Measurements from ENCODE around the gene OMP.

OMP gene

GRCh38 chr11:77093056-77093891 is 9.4 kb upstream of the OMP start:
- Histone ChIP-seq H3K4me3 (ENCODE audit: low read length, poor library complexity, severe bottlenecking) (no peak overlapping the region), H4K20me1 (ENCODE audit: insufficient read depth, low read length, poor library complexity, severe bottlenecking) (no peaks in the 10 kb centered on the region), H3K27me3 (ENCODE audit: insufficient read depth, low read length, poor library complexity, severe bottlenecking) (no peaks in the 10 kb centered on the region), H3F3A (ENCODE audit: low read depth) (no peaks in the 10 kb centered on the region), H3K9ac (ENCODE audit: low read depth, low read length, poor library complexity, severe bottlenecking) (no peak overlapping the region), H3K9me2 (replicated peaks; ENCODE audit: low read depth, low read length) (no peaks in the 10 kb centered on the region), H3K9me3 (ENCODE audit: insufficient read depth, low read depth, low read length) (no peaks in the 10 kb centered on the region), H3K36me3 (ENCODE audit: insufficient read depth, low read length) (peaks cover 8% of the 10 kb centered on the region; the same call in 1 of the 2 replicates), H3K4me2 (ENCODE audit: low read depth, low read length, poor library complexity, severe bottlenecking) (no peak overlapping the region), H3K4me1 (ENCODE audit: insufficient read depth, low read length, poor library complexity, severe bottlenecking) (peaks cover 6% of the 10 kb centered on the region), H2AFZ (ENCODE audit: low read length) (no peak overlapping the region), H3K79me2 (ENCODE audit: insufficient read depth, low read length) (no peaks in the 10 kb centered on the region)
- TF ChIP-seq CTCF (conservative IDR thresholded peaks at IDR 0.05; ENCODE audit: low read length) = no peak
- no peak for TF ChIP-seq EZH2phosphoT487 (IDR thresholded peaks at IDR 0.05; ENCODE audit: borderline replicate concordance)

- Histone ChIP-seq H2AFZ (ENCODE audit: low read length) (no peak overlapping the region), H3K9me3 (ENCODE audit: insufficient read depth, low read depth, low read length) (no peaks in the 10 kb centered on the region), H3K4me1 (ENCODE audit: insufficient read depth, low read length, poor library complexity, severe bottlenecking) (peaks cover 6% of the 10 kb centered on the region), H3K27me3 (ENCODE audit: insufficient read depth, low read length, poor library complexity, severe bottlenecking) (no peaks in the 10 kb centered on the region), H4K20me1 (ENCODE audit: insufficient read depth, low read length, poor library complexity, severe bottlenecking) (no peaks in the 10 kb centered on the region), H3K79me2 (ENCODE audit: insufficient read depth, low read length) (no peaks in the 10 kb centered on the region), H3K36me3 (ENCODE audit: insufficient read depth, low read length) (peaks cover 8% of the 10 kb centered on the region; the same call in 1 of the 2 replicates), H3K4me3 (ENCODE audit: low read length, poor library complexity, severe bottlenecking) (no peak overlapping the region), H3F3A (ENCODE audit: low read depth) (no peaks in the 10 kb centered on the region), H3K9ac (ENCODE audit: low read depth, low read length, poor library complexity, severe bottlenecking) (no peak overlapping the region), H3K4me2 (ENCODE audit: low read depth, low read length, poor library complexity, severe bottlenecking) (no peak overlapping the region), H3K9me2 (replicated peaks; ENCODE audit: low read depth, low read length) (no peaks in the 10 kb centered on the region)
- TF ChIP-seq CTCF (conservative IDR thresholded peaks at IDR 0.05; ENCODE audit: low read length) = no peak
- TF ChIP-seq EZH2phosphoT487 (IDR thresholded peaks at IDR 0.05; ENCODE audit: borderline replicate concordance) = no peak
Measured at GRCh38 chr11:77093987-77094840, 8.4 kb upstream of the OMP start.

GRCh38 chr11:77094841-77095365 is 7.7 kb upstream of the OMP start:
- no peak overlapping the region for H3K4me3 ChIP-seq (ENCODE audit: low read length, poor library complexity, severe bottlenecking)
- no peak overlapping the region for H3K4me2 ChIP-seq (ENCODE audit: low read depth, low read length, poor library complexity, severe bottlenecking)
- no peaks in the 10 kb centered on the region for H3K9me2 ChIP-seq (replicated peaks; ENCODE audit: low read depth, low read length)
- H4K20me1 ChIP-seq (ENCODE audit: insufficient read depth, low read length, poor library complexity, severe bottlenecking) = no peaks in the 10 kb centered on the region
- no peak for TF ChIP-seq CTCF (conservative IDR thresholded peaks at IDR 0.05; ENCODE audit: low read length)
- TF ChIP-seq EZH2phosphoT487 (IDR thresholded peaks at IDR 0.05; ENCODE audit: borderline replicate concordance) = no peak
- H3K79me2 ChIP-seq (ENCODE audit: insufficient read depth, low read length) = no peaks in the 10 kb centered on the region
- no peaks in the 10 kb centered on the region for H3F3A ChIP-seq (ENCODE audit: low read depth)
- H3K4me1 ChIP-seq (ENCODE audit: insufficient read depth, low read length, poor library complexity, severe bottlenecking) = peaks cover 6% of the 10 kb centered on the region
- H3K36me3 ChIP-seq (ENCODE audit: insufficient read depth, low read length) = peaks cover 8% of the 10 kb centered on the region; the same call in 1 of the 2 replicates
- H3K27me3 ChIP-seq (ENCODE audit: insufficient read depth, low read length, poor library complexity, severe bottlenecking) = no peaks in the 10 kb centered on the region
- no peak overlapping the region for H3K9ac ChIP-seq (ENCODE audit: low read depth, low read length, poor library complexity, severe bottlenecking)
- H2AFZ ChIP-seq (ENCODE audit: low read length) = no peak overlapping the region
- H3K9me3 ChIP-seq (ENCODE audit: insufficient read depth, low read depth, low read length) = no peaks in the 10 kb centered on the region
